Gastrocnemius medialis (tissue), 4 donors: Measurements from ENCODE around the gene RHCE.
"Not testable (repeated sequence)": the region's sequence is repeated elsewhere in the genome, so short reads cannot be mapped to it uniquely, and the experiment has no call there.

Experiments
- POLR2A ChIP-seq, 2 donors: fragments of 450-650 bp; IDR thresholded peaks; one replicate each; pipeline ENCODE4 v1.6.1; 2017; ENCODE audit warnings: antibody characterized with exemption in 2 of 2, mild to moderate bottlenecking in 2 of 2, moderate library complexity in 2 of 2
- TF ChIP-seq, protein P1 (sequence below), 5 experiments: fragments of 450-650 bp in 3 of 5; fragments of 200-600 bp in 2 of 5; sonication (generic) in 2 of 5; IDR thresholded peaks in 4 of 5; conservative IDR thresholded peaks in 1 of 5; 1 replicate in 4 of 5; 2 replicates in 1 of 5; pipeline ENCODE4 v1.5.1; 2016 to 2019; ENCODE audit warnings: antibody characterized with exemption in 5 of 5, mild to moderate bottlenecking in 3 of 5, moderate library complexity in 3 of 5

- TF ChIP-seq, protein P1, sequence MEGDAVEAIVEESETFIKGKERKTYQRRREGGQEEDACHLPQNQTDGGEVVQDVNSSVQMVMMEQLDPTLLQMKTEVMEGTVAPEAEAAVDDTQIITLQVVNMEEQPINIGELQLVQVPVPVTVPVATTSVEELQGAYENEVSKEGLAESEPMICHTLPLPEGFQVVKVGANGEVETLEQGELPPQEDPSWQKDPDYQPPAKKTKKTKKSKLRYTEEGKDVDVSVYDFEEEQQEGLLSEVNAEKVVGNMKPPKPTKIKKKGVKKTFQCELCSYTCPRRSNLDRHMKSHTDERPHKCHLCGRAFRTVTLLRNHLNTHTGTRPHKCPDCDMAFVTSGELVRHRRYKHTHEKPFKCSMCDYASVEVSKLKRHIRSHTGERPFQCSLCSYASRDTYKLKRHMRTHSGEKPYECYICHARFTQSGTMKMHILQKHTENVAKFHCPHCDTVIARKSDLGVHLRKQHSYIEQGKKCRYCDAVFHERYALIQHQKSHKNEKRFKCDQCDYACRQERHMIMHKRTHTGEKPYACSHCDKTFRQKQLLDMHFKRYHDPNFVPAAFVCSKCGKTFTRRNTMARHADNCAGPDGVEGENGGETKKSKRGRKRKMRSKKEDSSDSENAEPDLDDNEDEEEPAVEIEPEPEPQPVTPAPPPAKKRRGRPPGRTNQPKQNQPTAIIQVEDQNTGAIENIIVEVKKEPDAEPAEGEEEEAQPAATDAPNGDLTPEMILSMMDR (IDR thresholded peaks at IDR 0.05 in 4 of 5, conservative IDR thresholded peaks at IDR 0.05 in 1 of 5): not testable (repeated sequence)
- not testable (repeated sequence) for TF ChIP-seq POLR2A (IDR thresholded peaks at IDR 0.05)
These were observed 98.5 kb downstream of the RHCE start for GRCh38 chr1:25322127-25322526.
